AG04449 (cell line): ENCODE data around the gene SENP2.
"Not testable (repeated sequence)": the region's sequence is repeated elsewhere in the genome, so short reads cannot be mapped to it uniquely, and the experiment has no call there.

Experiments
- CTCF ChIA-PET: fragments of 350-600 bp; formaldehyde crosslinking; extraction: SDS; loops from one replicate; lab custom pipeline; 2021; ENCODE audit warnings: antibody characterized with exemption; lab: Yijun Ruan, JAX
- POLR2A ChIA-PET: fragments of 400-600, 350-600 bp; formaldehyde crosslinking; extraction: SDS; loops from one replicate; lab custom pipeline; 2020; ENCODE audit warnings: antibody characterized with exemption, inconsistent platforms; lab: Yijun Ruan, JAX
- DNase-seq: peaks from one replicate; pipeline ENCODE4 v3.0.0-alpha.2; 2010; ENCODE audit warnings: low read depth, low spot score
- H3K4me3 ChIP-seq: 2 replicates; pipeline ENCODE4 v1.5.1; 2011; ENCODE audit warnings: low read depth, mild to moderate bottlenecking, control low read depth, low read length
- CTCF ChIP-seq: IDR thresholded peaks from one replicate; pipeline ENCODE4 v1.5.1; 2011; ENCODE audit warnings: mild to moderate bottlenecking, moderate library complexity, low read length, control low read depth, inconsistent platforms; ENCODE audit not compliant: insufficient read depth; ENCODE audit errors: missing control alignments

SENP2 gene

GRCh38 chr3:185657691-185658503 lies 71.8 kb downstream of the SENP2 start:
- CTCF ChIA-PET: interaction anchor here (0.7 to 6.7 kb wide), 16 partner anchors 11 to 322 kb away, joined by 3 to 136 read pairs (median 12); partner anchors contain the start of gene IGF2BP2
- POLR2A ChIA-PET: interaction anchor here (1.0 to 1.8 kb wide), 3 partner anchors 74 to 280 kb away, joined by 3 to 6 read pairs (median 4); partner anchors contain the start of gene TRA2B

GRCh38 chr3:185658504-185658912 lies 72.4 kb downstream of the SENP2 start:
- POLR2A ChIA-PET: interaction anchor here (0.6 to 1.8 kb wide), 4 partner anchors 70 to 279 kb away, joined by 3 to 6 read pairs (median 4); partner anchors contain the start of gene TRA2B
- peak; percentile 99 for DNase-seq
- no peak for TF ChIP-seq CTCF
- H3K4me3 ChIP-seq: no peak overlapping the region
- CTCF ChIA-PET: interaction anchor here (0.7 to 6.7 kb wide), 22 partner anchors 10 to 321 kb away, joined by 3 to 136 read pairs (median 21); partner anchors contain the start of gene IGF2BP2

More at GRCh38 chr3:185657691-185658503, 71.8 kb downstream of the SENP2 start:
- no peak overlapping the region for H3K4me3 ChIP-seq
- DNase-seq: no peak
- TF ChIP-seq CTCF: no peak

- POLR2A ChIA-PET: interaction anchor here (0.6 to 1.8 kb wide), 5 partner anchors 17 to 279 kb away, joined by 3 to 6 read pairs (median 4); partner anchors contain the start of gene TRA2B
- no peak for TF ChIP-seq CTCF
- no peak overlapping the region for H3K4me3 ChIP-seq
- CTCF ChIA-PET: interaction anchor here (0.7 to 6.7 kb wide), 27 partner anchors 10 to 618 kb away, joined by 3 to 136 read pairs (median 19); partner anchors contain the start of gene IGF2BP2
- no peak for DNase-seq
Observed at GRCh38 chr3:185658943-185659342, 72.8 kb downstream of the SENP2 start.

GRCh38 chr3:185659942-185660921 lies 74.1 kb downstream of the SENP2 start:
- CTCF ChIA-PET: interaction anchor here (0.7 to 6.7 kb wide), 81 partner anchors 8 to 621 kb away, joined by 3 to 136 read pairs (median 5); partner anchors contain the start of gene IGF2BP2
- POLR2A ChIA-PET: interaction anchor here (1.1 to 1.3 kb wide), 3 partner anchors 18 to 163 kb away, joined by 3 to 5 read pairs (median 4); no protein-coding TSS in a partner anchor
- peak; percentile 44 for DNase-seq
- H3K4me3 ChIP-seq: no peak overlapping the region
- TF ChIP-seq CTCF: peak; percentile 95

DNA sequence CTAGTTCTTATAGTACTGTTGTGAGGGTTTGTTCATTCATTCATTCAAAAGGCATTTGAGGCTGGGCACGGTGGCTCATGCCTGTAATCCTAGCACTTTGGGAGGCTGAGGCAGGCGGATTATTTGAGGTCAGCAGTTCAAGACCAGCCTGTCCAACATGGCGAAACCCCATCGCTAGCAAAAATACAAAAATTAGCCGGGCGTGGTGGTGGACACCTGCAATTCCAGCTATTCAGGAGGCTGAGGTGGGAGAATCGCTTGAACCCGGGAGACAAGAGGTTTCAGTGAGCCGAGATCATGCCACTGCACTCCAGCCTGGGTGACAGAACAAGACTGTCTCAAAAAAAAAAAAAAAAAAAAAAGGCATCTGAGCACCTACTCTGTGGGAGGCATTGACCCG lies 75.2 kb downstream of the SENP2 start:
- POLR2A ChIA-PET, H3K4me3 ChIP-seq, DNase-seq: not testable (repeated sequence)
- CTCF ChIA-PET: interaction anchor here (0.9 to 6.7 kb wide), 41 partner anchors 10 to 620 kb away, joined by 3 to 136 read pairs (median 9); partner anchors contain the start of gene IGF2BP2

DNA sequence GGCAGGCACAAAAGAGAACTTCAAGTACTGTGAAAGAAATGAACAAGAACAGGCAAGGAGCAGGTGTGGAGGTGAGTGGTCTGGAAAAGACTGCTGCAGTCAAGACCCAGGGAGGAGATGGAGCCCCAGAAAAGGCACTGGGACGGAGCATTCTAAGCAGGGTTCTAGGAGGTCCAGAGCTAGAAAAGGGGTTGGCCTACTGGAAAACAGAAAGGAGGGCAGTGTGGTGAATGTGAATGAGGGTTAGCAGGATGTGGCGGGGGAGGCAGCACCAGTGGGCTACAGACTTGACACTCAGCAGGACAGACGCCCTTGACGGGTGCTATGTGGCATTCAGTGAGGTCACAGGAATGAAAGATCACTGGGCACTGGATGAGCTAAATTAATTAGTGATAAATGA lies 75.7 kb downstream of the SENP2 start:
- no peak for DNase-seq
- ChIA-PET CTCF (interaction anchor here (1.2 to 6.7 kb wide), 20 partner anchors 11 to 620 kb away, joined by 3 to 136 read pairs (median 19); no protein-coding TSS in a partner anchor), POLR2A (no interaction called here)
- no peak for TF ChIP-seq CTCF
- H3K4me3 ChIP-seq: no peak overlapping the region
